K562 (cell line): ENCODE data around the gene BRAF.
"Not testable (repeated sequence)": the region's sequence is repeated elsewhere in the genome, so short reads cannot be mapped to it uniquely, and the experiment has no call there.

Source experiments
- FOXK1 ChIP-seq: sonication (generic); formaldehyde crosslinking; IDR thresholded peaks from 2 replicates; pipeline ENCODE4 v1.8.0; 2022; ENCODE audit warnings: missing genetic modification reagents, mild to moderate bottlenecking, borderline replicate concordance
- FOXK2 ChIP-seq, 2 experiments: fragments of 450-650 bp; IDR thresholded peaks in 1 of 2; conservative IDR thresholded peaks in 1 of 2; 2 replicates each; pipeline ENCODE4 v1.6.1; 2016; ENCODE audit warnings: low read depth in 2 of 2, mild to moderate bottlenecking in 1 of 2
- FOXP4 ChIP-seq: sonication (generic); formaldehyde crosslinking; IDR thresholded peaks from 2 replicates; pipeline ENCODE4 v1.8.0; 2022; ENCODE audit warnings: mild to moderate bottlenecking, missing genetic modification reagents, borderline replicate concordance
- KLF16 ChIP-seq: IDR thresholded peaks from 2 replicates; pipeline ENCODE4 v1.6.1; 2016; ENCODE audit warnings: antibody characterized with exemption
- MLLT1 ChIP-seq, 2 experiments: fragments of 450-650 bp; IDR thresholded peaks; 2 replicates each; pipeline ENCODE4 v1.6.1; 2016
- NCOA2 ChIP-seq, 2 experiments: fragments of 450-650 bp; IDR thresholded peaks; 2 replicates each; pipeline ENCODE4 v1.6.1; 2018; ENCODE audit warnings: mild to moderate bottlenecking in 2 of 2, moderate library complexity in 1 of 2; ENCODE audit not compliant: partially characterized antibody in 2 of 2
- NFE2 ChIP-seq: IDR thresholded peaks from 2 replicates; pipeline ENCODE4 v1.6.1; 2014; ENCODE audit warnings: antibody characterized with exemption, low read depth
- POLR2A ChIP-seq: fragments of 450-650 bp; conservative IDR thresholded peaks from 2 replicates; pipeline ENCODE4 v1.6.1; 2016
- POLR2AphosphoS5 ChIP-seq: IDR thresholded peaks from 2 replicates; pipeline ENCODE4 v1.6.1; 2011; ENCODE audit warnings: mild to moderate bottlenecking, low read depth, low read length, moderate library complexity; ENCODE audit not compliant: control insufficient read depth, insufficient read depth
- TFAP4 ChIP-seq: sonication (generic); formaldehyde crosslinking; IDR thresholded peaks from 2 replicates; pipeline ENCODE4 v1.8.0; 2022; ENCODE audit warnings: missing genetic modification reagents, mild to moderate bottlenecking, moderate library complexity, borderline replicate concordance
- ZFP91 ChIP-seq: sonication (generic); formaldehyde crosslinking; IDR thresholded peaks from 2 replicates; pipeline ENCODE4 v1.8.0; 2022; ENCODE audit warnings: mild to moderate bottlenecking, missing genetic modification reagents
- ZNF274 ChIP-seq: IDR thresholded peaks from 2 replicates; pipeline ENCODE4 v1.6.1; 2011; ENCODE audit warnings: low read depth, mild to moderate bottlenecking, low read length, moderate library complexity, borderline replicate concordance
- ZNF395 ChIP-seq: fragments of 200-800 bp; sonication (Bioruptor generic); IDR thresholded peaks from 2 replicates; pipeline ENCODE4 v1.6.1; 2017; ENCODE audit warnings: missing genetic modification characterization, missing compliant biosample characterization
- ZNF398 ChIP-seq: fragments of 250-450 bp; sonication (Bioruptor Pico); IDR thresholded peaks from 2 replicates; pipeline ENCODE4 v1.8.0; 2021; ENCODE audit warnings: moderate library complexity, mild to moderate bottlenecking, inconsistent platforms

GRCh38 chr7:140913596-140913928 is 11.2 kb downstream of the BRAF start:
- not testable (repeated sequence) for TF ChIP-seq FOXP4 (CRISPR knock-in tag); ZNF395 (CRISPR knock-in tag); FOXK2 (conservative IDR thresholded peaks at IDR 0.05 in 1 of 2, IDR thresholded peaks at IDR 0.05 in 1 of 2; ENCODE audit: low read depth in 2 of 2); ZNF398 (CRISPR knock-in tag); TFAP4 (CRISPR knock-in tag); ZNF274; POLR2A; ZFP91; KLF16; POLR2AphosphoS5; NCOA2 (IDR thresholded peaks at IDR 0.05; ENCODE audit: partially characterized antibody in 2 of 2); NFE2; FOXK1 (CRISPR knock-in tag); MLLT1 (IDR thresholded peaks at IDR 0.05)
